GM10266 (cell line): Measurements from ENCODE around the gene PTH1R.

ENCODE experiments used
- DNase-seq: peaks from one replicate; pipeline ENCODE4 v3.0.0; 2012; ENCODE audit errors: extremely low spot score
- CTCF ChIP-seq: IDR thresholded peaks from 2 replicates; pipeline ENCODE4 v1.5.1; 2012; ENCODE audit warnings: mild to moderate bottlenecking, low read depth; ENCODE audit not compliant: control insufficient read depth, insufficient read depth; ENCODE audit errors: missing control alignments

The PTH1R gene

GRCh38 chr3:46849686-46850467 lies 27.6 kb upstream of the PTH1R start:
- no peak for DNase-seq
- TF ChIP-seq CTCF, result no peak

GRCh38 chr3:46850468-46850779 lies 27.1 kb upstream of the PTH1R start:
- TF ChIP-seq CTCF, result no peak
- DNase-seq, result no peak

- DNase-seq, result no peak
- no peak for TF ChIP-seq CTCF
These were observed 25.9 kb upstream of the PTH1R start for GRCh38 chr3:46851364-46852333.

GRCh38 chr3:46852334-46852720 lies 25.2 kb upstream of the PTH1R start:
- DNase-seq, result no peak
- no peak for TF ChIP-seq CTCF

- no peak for DNase-seq
These were observed 24.6 kb upstream of the PTH1R start for GRCh38 chr3:46852839-46853355.

More at GRCh38 chr3:46852839-46853355, 24.6 kb upstream of the PTH1R start:
- no peak for TF ChIP-seq CTCF
